Measurements from ENCODE around the gene ECM2. TPM values are rescaled to one million over a fixed set of nuclear protein-coding genes. Genes with fewer than 3 reads are reported as not detected.

The ECM2 gene
- polyA plus RNA-seq, 2 donors, result 0.41 to 0.84 TPM

DNA sequence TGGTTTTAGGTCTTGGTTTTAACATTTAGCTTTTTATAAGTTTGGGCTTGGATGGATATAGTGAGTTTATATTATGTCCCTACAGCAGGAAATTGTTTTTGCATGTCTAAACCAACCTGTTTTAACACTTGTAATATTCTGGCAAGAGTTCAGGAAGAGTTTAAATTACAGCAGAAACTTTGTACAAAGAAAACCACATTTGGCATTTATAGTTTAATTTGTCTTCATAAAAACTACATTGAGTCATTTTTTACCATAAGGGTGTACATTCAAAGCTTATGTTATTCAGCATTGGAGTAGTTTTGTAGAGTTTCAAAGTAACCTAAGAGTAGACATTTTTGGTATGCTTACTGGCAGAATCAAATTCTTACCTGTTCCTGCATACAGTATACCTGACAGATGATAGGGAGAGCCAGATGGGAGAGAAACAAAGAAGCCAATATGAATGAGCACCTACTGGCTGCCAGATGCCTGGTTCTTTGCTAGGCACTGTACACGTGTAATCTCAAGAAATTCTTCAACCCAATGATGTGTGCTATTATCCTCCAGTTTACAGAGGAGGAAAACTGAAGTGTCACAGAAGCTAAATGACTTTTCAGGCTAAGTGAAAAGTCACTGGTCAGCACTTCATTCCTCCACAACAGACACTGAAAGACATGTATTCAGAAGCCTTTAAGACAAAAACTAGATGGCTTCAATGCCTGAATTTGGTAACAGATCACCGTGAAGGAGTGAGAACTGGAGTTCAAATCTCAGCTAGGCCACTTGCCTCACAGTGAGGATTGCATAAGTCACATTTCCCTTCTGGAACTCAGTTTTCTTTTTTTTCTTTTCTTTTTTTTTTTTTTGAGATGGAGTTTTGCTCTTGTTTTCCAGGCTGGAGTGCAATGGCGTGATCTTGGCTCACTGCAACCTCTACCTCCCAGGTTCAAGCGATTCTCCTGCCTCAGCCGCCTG lies 25.9 kb upstream of the ECM2 start:
- no peaks in the 10 kb centered on the region for H3K27me3 ChIP-seq (ENCODE audit: control insufficient read depth in 1 of 2, insufficient read depth in 2 of 2, low read length in 2 of 2)
- H3K36me3 ChIP-seq (ENCODE audit: control insufficient read depth in 2 of 2, insufficient read depth in 2 of 2, low read length in 1 of 2), result no peaks in the 10 kb centered on the region
- H3K4me1 ChIP-seq (ENCODE audit: control insufficient read depth in 2 of 2, insufficient read depth in 2 of 2, low read length in 1 of 2), result peaks cover 0 to 7% of the 10 kb centered on the region in 2 donors
- 79 to 85% methylated on average over 5 of the region's 5 CpGs for WGBS, 2 donors
- no peak overlapping the region for H3K4me3 ChIP-seq (ENCODE audit: low read depth in 1 of 2, low read length in 2 of 2)
- H3K9me3 ChIP-seq (ENCODE audit: control insufficient read depth in 2 of 2, insufficient read depth in 1 of 2, low read depth in 1 of 2, low read length in 1 of 2), result no peaks in the 10 kb centered on the region
- peak overlapping the region in 1 of 2 donors; percentile 56 for H3K27ac ChIP-seq (ENCODE audit: low read depth in 2 of 2, low read length in 1 of 2)

DNA sequence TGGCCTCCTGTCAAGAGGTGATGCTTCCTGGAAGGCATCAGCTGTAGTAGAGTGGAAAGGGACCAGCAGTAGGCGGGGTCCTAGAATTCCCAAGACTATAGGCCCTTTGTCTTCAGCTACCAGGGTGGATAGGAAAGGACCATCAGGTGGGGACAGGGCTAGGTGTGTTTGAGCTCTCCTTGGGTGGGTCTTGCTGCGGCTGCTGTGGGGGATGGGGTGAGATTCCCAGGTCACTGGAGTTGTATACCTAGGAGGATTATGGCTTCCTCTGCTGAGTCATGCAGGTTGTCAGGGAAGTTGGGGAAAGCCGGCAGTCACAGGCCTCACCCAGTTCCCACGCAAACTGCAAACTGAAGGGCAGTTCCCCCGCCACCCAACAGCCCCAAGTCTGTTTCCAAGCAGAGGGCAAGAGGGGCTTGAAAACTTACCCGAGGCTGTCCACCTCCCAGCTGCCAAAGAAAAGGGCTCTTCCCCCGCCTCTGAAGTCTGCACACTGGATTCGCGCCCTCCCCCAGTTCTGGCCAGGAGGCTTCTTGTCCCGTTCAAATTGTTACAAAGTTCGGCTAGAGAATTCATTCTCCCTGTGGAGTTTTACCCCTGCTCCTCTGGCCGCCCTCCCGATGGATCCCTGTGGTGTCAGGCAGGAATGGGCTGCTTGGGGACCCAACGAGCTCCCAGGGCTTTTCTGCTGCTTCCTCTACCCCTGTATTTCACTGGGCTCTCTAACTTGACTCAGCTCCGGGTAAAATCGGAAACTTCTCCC lies 23.0 kb upstream of the ECM2 start:
- Histone ChIP-seq H3K9me3 (ENCODE audit: control insufficient read depth in 2 of 2, insufficient read depth in 1 of 2, low read depth in 1 of 2, low read length in 1 of 2) (no peaks in the 10 kb centered on the region), H3K27me3 (ENCODE audit: control insufficient read depth in 1 of 2, insufficient read depth in 2 of 2, low read length in 2 of 2) (no peaks in the 10 kb centered on the region), H3K4me1 (ENCODE audit: control insufficient read depth in 2 of 2, insufficient read depth in 2 of 2, low read length in 1 of 2) (peaks cover 0 to 7% of the 10 kb centered on the region in 2 donors), H3K27ac (ENCODE audit: low read depth in 2 of 2, low read length in 1 of 2) (no peak overlapping the region), H3K4me3 (ENCODE audit: low read depth in 1 of 2, low read length in 2 of 2) (no peak overlapping the region), H3K36me3 (ENCODE audit: control insufficient read depth in 2 of 2, insufficient read depth in 2 of 2, low read length in 1 of 2) (no peaks in the 10 kb centered on the region)
- WGBS, 2 donors, result 83 to 86% methylated on average over 15 to 16 of the region's 16 CpGs

DNA sequence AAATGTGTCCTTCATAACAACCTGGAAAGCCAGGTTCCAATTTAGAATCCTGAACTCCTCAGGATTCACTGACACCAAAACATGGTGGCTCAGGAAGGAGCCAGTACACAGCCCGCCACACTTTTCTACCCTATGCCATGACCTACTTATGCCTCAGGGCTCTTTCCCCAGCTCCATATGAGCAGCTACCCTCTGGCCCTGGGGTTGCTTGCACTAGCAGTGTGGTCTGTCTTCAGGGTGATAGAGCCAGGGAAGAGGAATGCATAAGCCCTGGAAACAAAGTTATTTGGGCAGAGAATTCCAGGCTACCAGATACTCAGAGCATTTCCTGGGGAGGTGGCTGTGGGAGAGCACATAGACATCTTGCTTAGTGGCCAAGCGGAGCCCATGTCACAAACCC lies 15.0 kb upstream of the ECM2 start:
- no peaks in the 10 kb centered on the region for H3K36me3 ChIP-seq (ENCODE audit: control insufficient read depth in 2 of 2, insufficient read depth in 2 of 2, low read length in 1 of 2)
- WGBS, 2 donors, result 96 to 97% methylated on average over 2 of the region's 2 CpGs
- no peak overlapping the region for H3K4me3 ChIP-seq (ENCODE audit: low read depth in 1 of 2, low read length in 2 of 2)
- no peaks in the 10 kb centered on the region for H3K9me3 ChIP-seq (ENCODE audit: control insufficient read depth in 2 of 2, insufficient read depth in 1 of 2, low read depth in 1 of 2, low read length in 1 of 2)
- no peak overlapping the region for H3K27ac ChIP-seq (ENCODE audit: low read depth in 2 of 2, low read length in 1 of 2)
- no peaks in the 10 kb centered on the region for H3K4me1 ChIP-seq (ENCODE audit: control insufficient read depth in 2 of 2, insufficient read depth in 2 of 2, low read length in 1 of 2)
- H3K27me3 ChIP-seq (ENCODE audit: control insufficient read depth in 1 of 2, insufficient read depth in 2 of 2, low read length in 2 of 2), result no peaks in the 10 kb centered on the region

DNA sequence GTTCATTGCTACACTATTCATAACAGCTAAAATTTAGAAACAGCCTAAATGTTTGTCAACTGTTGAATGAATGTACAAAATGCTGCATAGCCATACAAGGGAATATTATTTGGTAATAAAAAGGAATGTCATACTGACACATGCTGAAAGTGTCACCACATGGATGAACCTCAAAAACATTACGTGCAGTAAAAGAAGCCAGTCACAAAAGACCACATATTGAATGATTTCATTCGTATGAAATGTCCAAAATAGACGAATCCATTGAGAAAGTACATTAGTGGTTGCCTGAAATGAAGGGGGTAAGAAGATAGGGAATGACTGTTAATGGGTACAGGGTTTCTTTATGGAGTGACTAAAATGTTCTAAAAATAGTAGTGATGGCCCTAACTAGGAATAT lies 11.6 kb upstream of the ECM2 start:
- H3K36me3 ChIP-seq (ENCODE audit: control insufficient read depth in 2 of 2, insufficient read depth in 2 of 2, low read length in 1 of 2), result no peaks in the 10 kb centered on the region
- no peak overlapping the region for H3K27ac ChIP-seq (ENCODE audit: low read depth in 2 of 2, low read length in 1 of 2)
- no peaks in the 10 kb centered on the region for H3K4me1 ChIP-seq (ENCODE audit: control insufficient read depth in 2 of 2, insufficient read depth in 2 of 2, low read length in 1 of 2)
- H3K4me3 ChIP-seq (ENCODE audit: low read depth in 1 of 2, low read length in 2 of 2), result no peak overlapping the region
- no peaks in the 10 kb centered on the region for H3K27me3 ChIP-seq (ENCODE audit: control insufficient read depth in 1 of 2, insufficient read depth in 2 of 2, low read length in 2 of 2)
- H3K9me3 ChIP-seq (ENCODE audit: control insufficient read depth in 2 of 2, insufficient read depth in 1 of 2, low read depth in 1 of 2, low read length in 1 of 2), result peaks cover 0 to 4% of the 10 kb centered on the region in 2 donors
- WGBS, 2 donors, result 92 to 98% methylated on average over 3 of the region's 3 CpGs

DNA sequence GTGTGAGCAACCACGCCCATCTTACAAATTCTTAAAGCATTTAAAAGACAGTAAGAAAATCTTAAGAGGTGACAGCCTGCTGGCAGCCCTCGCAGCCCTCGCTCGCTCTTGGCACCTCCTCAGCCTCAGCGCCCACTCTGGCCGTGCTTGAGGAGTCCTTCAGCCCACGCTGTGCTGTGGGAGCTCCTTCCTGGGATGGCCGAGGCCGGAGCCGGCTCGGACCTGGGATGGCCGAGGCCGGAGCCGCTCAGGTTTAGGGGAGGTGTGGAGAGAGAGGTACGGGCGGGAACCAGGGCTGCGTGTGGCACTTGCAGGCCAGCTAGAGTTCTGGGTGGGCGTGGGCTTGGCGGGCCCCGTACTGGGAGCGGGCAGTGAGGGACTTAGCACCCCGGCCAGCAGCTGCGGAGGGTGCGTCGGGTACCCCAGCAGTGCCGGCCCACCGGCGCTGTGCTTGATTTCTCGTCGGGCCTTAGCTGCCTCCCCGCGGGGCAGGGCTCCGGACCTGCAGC lies 9.3 kb upstream of the ECM2 start:
- 98% methylated on average over 33 of the region's 33 CpGs for WGBS, 2 donors
- Histone ChIP-seq H3K27me3 (ENCODE audit: control insufficient read depth in 1 of 2, insufficient read depth in 2 of 2, low read length in 2 of 2) (no peaks in the 10 kb centered on the region), H3K9me3 (ENCODE audit: control insufficient read depth in 2 of 2, insufficient read depth in 1 of 2, low read depth in 1 of 2, low read length in 1 of 2) (peaks cover 0 to 4% of the 10 kb centered on the region in 2 donors)

DNA sequence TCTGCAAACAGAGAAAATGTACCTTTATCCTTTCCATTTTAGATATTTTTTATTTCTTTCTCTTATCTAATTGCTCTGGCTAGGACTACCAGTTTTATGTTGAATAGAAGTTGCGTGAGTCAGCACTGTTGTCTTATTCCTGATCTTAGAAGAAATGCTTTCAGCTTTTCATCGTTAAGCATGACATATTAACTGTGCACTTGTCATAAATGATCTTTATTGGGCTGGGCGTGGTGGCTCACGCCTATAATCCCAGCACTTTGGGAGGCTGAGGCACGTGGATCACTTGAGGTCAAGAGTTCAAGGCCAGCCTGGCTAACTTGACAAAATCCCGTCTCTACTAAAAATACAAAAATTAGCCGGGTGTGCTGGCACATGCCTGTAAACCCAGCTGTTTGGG lies 8.2 kb upstream of the ECM2 start:
- 63 to 64% methylated on average over 7 of the region's 7 CpGs for WGBS, 2 donors
- Histone ChIP-seq H3K4me1 (ENCODE audit: control insufficient read depth in 2 of 2, insufficient read depth in 2 of 2, low read length in 1 of 2) (no peaks in the 10 kb centered on the region), H3K27ac (ENCODE audit: low read depth in 2 of 2, low read length in 1 of 2) (no peak overlapping the region), H3K27me3 (ENCODE audit: control insufficient read depth in 1 of 2, insufficient read depth in 2 of 2, low read length in 2 of 2) (no peaks in the 10 kb centered on the region), H3K36me3 (ENCODE audit: control insufficient read depth in 2 of 2, insufficient read depth in 2 of 2, low read length in 1 of 2) (no peaks in the 10 kb centered on the region), H3K4me3 (ENCODE audit: low read depth in 1 of 2, low read length in 2 of 2) (no peak overlapping the region), H3K9me3 (ENCODE audit: control insufficient read depth in 2 of 2, insufficient read depth in 1 of 2, low read depth in 1 of 2, low read length in 1 of 2) (peaks cover 0 to 4% of the 10 kb centered on the region in 2 donors)

More for the DNA sequence above, 9.3 kb upstream of the ECM2 start:
- Histone ChIP-seq H3K27ac (ENCODE audit: low read depth in 2 of 2, low read length in 1 of 2) (no peak overlapping the region), H3K4me3 (ENCODE audit: low read depth in 1 of 2, low read length in 2 of 2) (no peak overlapping the region), H3K36me3 (ENCODE audit: control insufficient read depth in 2 of 2, insufficient read depth in 2 of 2, low read length in 1 of 2) (no peaks in the 10 kb centered on the region), H3K4me1 (ENCODE audit: control insufficient read depth in 2 of 2, insufficient read depth in 2 of 2, low read length in 1 of 2) (no peaks in the 10 kb centered on the region)

DNA sequence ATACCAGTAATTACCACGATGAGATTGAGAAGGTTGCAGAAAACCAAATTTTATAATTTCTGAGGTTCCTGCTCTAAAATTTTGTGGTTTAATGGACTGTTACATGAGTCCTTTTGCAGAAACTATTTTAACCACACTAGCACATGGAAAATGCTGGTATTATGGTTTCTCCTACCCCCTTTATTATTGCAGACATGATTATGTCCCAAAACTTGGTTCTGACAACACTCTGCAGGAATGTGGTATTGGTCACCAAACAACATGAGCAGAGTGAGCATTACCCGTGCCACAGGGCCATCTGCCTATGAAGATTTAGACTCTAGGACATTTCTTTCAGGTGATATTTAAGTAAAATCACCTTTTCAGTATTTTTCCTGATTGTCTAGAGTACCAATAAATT lies 2.8 kb upstream of the ECM2 start:
- H3K27me3 ChIP-seq (ENCODE audit: control insufficient read depth in 1 of 2, insufficient read depth in 2 of 2, low read length in 2 of 2), result no peaks in the 10 kb centered on the region
- no peaks in the 10 kb centered on the region for H3K4me1 ChIP-seq (ENCODE audit: control insufficient read depth in 2 of 2, insufficient read depth in 2 of 2, low read length in 1 of 2)
- WGBS, 2 donors, result 83 to 85% methylated on average over 2 of the region's 2 CpGs
- no peaks in the 10 kb centered on the region for H3K36me3 ChIP-seq (ENCODE audit: control insufficient read depth in 2 of 2, insufficient read depth in 2 of 2, low read length in 1 of 2)
- no peak overlapping the region for H3K27ac ChIP-seq (ENCODE audit: low read depth in 2 of 2, low read length in 1 of 2)
- H3K9me3 ChIP-seq (ENCODE audit: control insufficient read depth in 2 of 2, insufficient read depth in 1 of 2, low read depth in 1 of 2, low read length in 1 of 2), result no peaks in the 10 kb centered on the region
- H3K4me3 ChIP-seq (ENCODE audit: low read depth in 1 of 2, low read length in 2 of 2), result no peak overlapping the region

DNA sequence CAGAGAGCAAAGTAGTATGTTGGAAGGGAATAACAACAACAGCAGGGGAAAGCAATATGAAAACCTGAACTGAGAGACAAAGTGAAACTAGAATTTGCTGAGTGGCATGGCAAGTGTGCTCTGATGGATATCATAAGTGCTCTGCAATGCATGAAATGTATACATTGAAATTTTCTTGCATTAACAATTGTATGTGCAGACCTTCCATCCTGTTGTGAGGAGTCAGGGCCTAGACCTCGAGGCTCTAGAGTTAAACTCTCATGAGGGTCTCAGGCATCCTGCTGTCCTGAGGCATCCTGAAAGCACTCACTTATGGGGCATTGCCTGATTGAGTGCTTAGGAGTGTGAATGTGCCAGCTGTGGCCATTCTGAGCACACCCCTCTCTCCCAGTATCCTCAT lies 1.1 kb downstream of the ECM2 start:
- no peaks in the 10 kb centered on the region for H3K4me1 ChIP-seq (ENCODE audit: control insufficient read depth in 2 of 2, insufficient read depth in 2 of 2, low read length in 1 of 2)
- 26 to 44% methylated on average over 1 of the region's 1 CpG for WGBS, 2 donors
- H3K9me3 ChIP-seq (ENCODE audit: control insufficient read depth in 2 of 2, insufficient read depth in 1 of 2, low read depth in 1 of 2, low read length in 1 of 2), result no peaks in the 10 kb centered on the region
- no peak overlapping the region for H3K27ac ChIP-seq (ENCODE audit: low read depth in 2 of 2, low read length in 1 of 2)
- H3K27me3 ChIP-seq (ENCODE audit: control insufficient read depth in 1 of 2, insufficient read depth in 2 of 2, low read length in 2 of 2), result no peaks in the 10 kb centered on the region
- H3K36me3 ChIP-seq (ENCODE audit: control insufficient read depth in 2 of 2, insufficient read depth in 2 of 2, low read length in 1 of 2), result no peaks in the 10 kb centered on the region
- no peak overlapping the region for H3K4me3 ChIP-seq (ENCODE audit: low read depth in 1 of 2, low read length in 2 of 2)

DNA sequence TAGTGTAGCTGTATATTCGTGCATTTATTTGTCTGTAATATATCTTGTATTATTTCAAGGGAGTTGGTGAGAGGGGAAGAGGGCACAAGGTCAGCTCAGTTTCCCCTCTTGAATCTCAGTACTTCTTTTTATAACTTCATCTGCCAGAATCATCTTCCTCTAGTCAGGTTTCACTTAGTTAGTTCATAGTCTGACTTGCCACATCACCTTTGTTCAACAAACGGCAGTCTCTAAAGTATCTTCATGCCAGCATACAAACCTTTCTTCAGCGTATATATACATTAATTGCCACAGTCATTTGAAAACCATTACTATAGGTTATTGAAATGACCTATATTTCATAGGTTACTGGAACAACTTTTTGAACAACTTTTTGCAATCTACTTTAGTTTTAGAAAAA lies 1.6 kb downstream of the ECM2 start:
- WGBS, 2 donors, result 77 to 85% methylated on average over 3 of the region's 3 CpGs
- no peaks in the 10 kb centered on the region for H3K36me3 ChIP-seq (ENCODE audit: control insufficient read depth in 2 of 2, insufficient read depth in 2 of 2, low read length in 1 of 2)
- H3K4me3 ChIP-seq (ENCODE audit: low read depth in 1 of 2, low read length in 2 of 2), result no peak overlapping the region
- no peaks in the 10 kb centered on the region for H3K27me3 ChIP-seq (ENCODE audit: control insufficient read depth in 1 of 2, insufficient read depth in 2 of 2, low read length in 2 of 2)
- no peaks in the 10 kb centered on the region for H3K4me1 ChIP-seq (ENCODE audit: control insufficient read depth in 2 of 2, insufficient read depth in 2 of 2, low read length in 1 of 2)
- no peaks in the 10 kb centered on the region for H3K9me3 ChIP-seq (ENCODE audit: control insufficient read depth in 2 of 2, insufficient read depth in 1 of 2, low read depth in 1 of 2, low read length in 1 of 2)
- H3K27ac ChIP-seq (ENCODE audit: low read depth in 2 of 2, low read length in 1 of 2), result no peak overlapping the region

Measured in esophagus (tissue), 2 donors.